H1 (cell line): Measurements from ENCODE around the gene RARRES2. TPM values are rescaled to one million over a fixed set of nuclear protein-coding genes. Genes with fewer than 3 reads are reported as not detected.

Experiments
- CTCF ChIA-PET: fragments of 300-600 bp; sonication (Branson Sonifier 250); formaldehyde crosslinking; loops from one replicate; lab custom pipeline; 2021; ENCODE audit not compliant: partially characterized antibody; lab: Charles Lee
- POLR2A ChIA-PET: fragments of 300-600 bp; sonication (Branson Sonifier 250); formaldehyde crosslinking; loops from one replicate; lab custom pipeline; 2021; ENCODE audit warnings: inconsistent platforms; ENCODE audit not compliant: partially characterized antibody; lab: Charles Lee
- DNase-seq, 2 experiments: peaks; one replicate each; pipeline versions ENCODE4 v3.0.0 to v3.0.0-alpha.2; 2010 to 2022; ENCODE audit warnings: low spot score in 2 of 2, low read depth in 1 of 2, mixed read lengths in 1 of 2
- FAIRE-seq: peaks from 2 replicates; lab custom pipeline; 2011; peaks lifted over from hg19 to GRCh38; lab: Jason Lieb, UNC
- H2AFZ ChIP-seq: 2 replicates; pipeline ENCODE4 v1.8.1; 2012; ENCODE audit warnings: low read length, inconsistent platforms
- H2AK5ac ChIP-seq: 2 replicates; pipeline ENCODE4 v1.6.1; 2013; ENCODE audit warnings: low read depth, low read length
- H2BK120ac ChIP-seq: replicated peaks from 2 replicates; pipeline ENCODE3; 2013; ENCODE audit warnings: low read depth, low read length, inconsistent platforms
- H2BK12ac ChIP-seq: 2 replicates; pipeline ENCODE4 v1.6.1; 2013; ENCODE audit warnings: low read depth, low read length
- H2BK15ac ChIP-seq: 2 replicates; pipeline ENCODE4 v1.6.1; 2013; ENCODE audit warnings: low read length
- H2BK20ac ChIP-seq: 2 replicates; pipeline ENCODE4 v1.6.1; 2013; ENCODE audit warnings: low read length
- H2BK5ac ChIP-seq: 2 replicates; pipeline ENCODE4 v1.6.1; 2013; ENCODE audit warnings: low read depth, low read length
- H3K14ac ChIP-seq: 2 replicates; pipeline ENCODE4 v1.6.1; 2013; ENCODE audit warnings: inconsistent platforms; ENCODE audit not compliant: insufficient read length
- H3K18ac ChIP-seq: 2 replicates; pipeline ENCODE4 v1.6.1; 2013; ENCODE audit warnings: low read length; ENCODE audit errors: extremely low read depth
- H3K23ac ChIP-seq: 2 replicates; pipeline ENCODE4 v1.6.1; 2013; ENCODE audit warnings: inconsistent platforms; ENCODE audit not compliant: insufficient read length
- H3K23me2 ChIP-seq: 2 replicates; pipeline ENCODE4 v1.6.1; 2013; ENCODE audit warnings: low read depth, low read length
- H3K27ac ChIP-seq: 2 replicates; pipeline ENCODE4 v1.6.1; 2011; ENCODE audit warnings: low read depth, low read length, inconsistent platforms
- H3K27me3 ChIP-seq, 4 experiments: replicated peaks in 1 of 4; 1 replicate in 1 of 4; 2 replicates in 3 of 4; pipeline versions ENCODE4 v1.6.1 to v1.8.1; 2011 to 2013; ENCODE audit warnings: low read length in 3 of 4, mild to moderate bottlenecking in 3 of 4, inconsistent platforms in 2 of 4, mixed read lengths in 2 of 4, moderate library complexity in 1 of 4; ENCODE audit not compliant: control insufficient read depth in 3 of 4, insufficient read depth in 3 of 4; ENCODE audit errors: extremely low read depth in 1 of 4
- H3K36me3 ChIP-seq, 4 experiments: 2 replicates each; pipeline versions ENCODE4 v1.6.1 to v1.8.1; 2011 to 2013; ENCODE audit warnings: mild to moderate bottlenecking in 4 of 4, low read length in 3 of 4, moderate library complexity in 2 of 4, control low read depth in 1 of 4, inconsistent platforms in 1 of 4; ENCODE audit not compliant: insufficient read depth in 4 of 4, control insufficient read depth in 2 of 4
- H3K4ac ChIP-seq: replicated peaks from 2 replicates; pipeline ENCODE3; 2013; ENCODE audit warnings: low read length, low read depth, mixed read lengths, inconsistent platforms; ENCODE audit not compliant: insufficient read length
- H3K4me1 ChIP-seq, 4 experiments: replicated peaks in 1 of 4; 1 replicate in 1 of 4; 2 replicates in 3 of 4; pipeline versions ENCODE4 v1.6.1 to v1.8.1; 2011 to 2013; ENCODE audit warnings: low read length in 3 of 4, inconsistent platforms in 2 of 4, mixed read lengths in 1 of 4; ENCODE audit not compliant: insufficient read depth in 4 of 4, control insufficient read depth in 3 of 4
- H3K4me2 ChIP-seq, 2 experiments: 2 replicates each; pipeline versions ENCODE4 v1.6.1 to v1.8.1; 2011 to 2013; ENCODE audit warnings: low read depth in 2 of 2, low read length in 2 of 2, control low read depth in 1 of 2, inconsistent platforms in 1 of 2, mild to moderate bottlenecking in 1 of 2; ENCODE audit not compliant: insufficient read depth in 1 of 2
- H3K4me3 ChIP-seq, 4 experiments: fragments of 200-600, 300-600 bp in 1 of 4; sonication (generic), shearing (Covaris generic), sonication (Bioruptor Twin) in 1 of 4; 2 replicates each; pipeline versions ENCODE4 v1.5.1 to v1.8.1; 2011 to 2016; ENCODE audit warnings: low read length in 4 of 4, low read depth in 3 of 4, control low read depth in 2 of 4, inconsistent platforms in 2 of 4, mild to moderate bottlenecking in 2 of 4, mixed read lengths in 1 of 4, moderate library complexity in 1 of 4; ENCODE audit not compliant: insufficient read depth in 2 of 4; ENCODE audit errors: extremely low read depth in 1 of 4
- H3K56ac ChIP-seq: replicated peaks from 2 replicates; pipeline ENCODE3; 2013; ENCODE audit warnings: low read depth, mild to moderate bottlenecking, mixed read lengths, low read length, inconsistent platforms; ENCODE audit not compliant: insufficient read length
- H3K79me1 ChIP-seq: 2 replicates; pipeline ENCODE4 v1.6.1; 2013; ENCODE audit warnings: low read depth, low read length, control low read depth
- H3K79me2 ChIP-seq, 2 experiments: 2 replicates each; pipeline versions ENCODE4 v1.6.1 to v1.8.1; 2012 to 2013; ENCODE audit warnings: low read length in 2 of 2, mild to moderate bottlenecking in 2 of 2, inconsistent platforms in 1 of 2; ENCODE audit not compliant: insufficient read depth in 2 of 2, control insufficient read depth in 1 of 2
- H3K9ac ChIP-seq, 4 experiments: replicated peaks in 1 of 4; 1 replicate in 1 of 4; 2 replicates in 3 of 4; pipeline versions ENCODE4 v1.6.1 to v1.8.1; 2011 to 2013; ENCODE audit warnings: low read depth in 3 of 4, low read length in 3 of 4, control low read depth in 2 of 4, mild to moderate bottlenecking in 2 of 4, moderate library complexity in 2 of 4, inconsistent platforms in 1 of 4; ENCODE audit errors: extremely low read depth in 1 of 4
- H3K9me3 ChIP-seq, 2 experiments: 2 replicates each; pipeline versions ENCODE4 v1.6.1 to v1.8.1; 2012 to 2013; ENCODE audit warnings: mild to moderate bottlenecking in 2 of 2, moderate library complexity in 2 of 2, control low read depth in 1 of 2, inconsistent platforms in 1 of 2, low read depth in 1 of 2, low read length in 1 of 2, mixed read lengths in 1 of 2; ENCODE audit not compliant: insufficient read depth in 2 of 2
- H4K20me1 ChIP-seq, 2 experiments: replicated peaks in 1 of 2; 2 replicates each; pipeline versions ENCODE3 to v1.8.1; 2011 to 2013; ENCODE audit warnings: inconsistent platforms in 2 of 2, low read length in 2 of 2, mild to moderate bottlenecking in 1 of 2; ENCODE audit not compliant: insufficient read depth in 2 of 2, control insufficient read depth in 1 of 2
- H4K5ac ChIP-seq: 2 replicates; pipeline ENCODE4 v1.6.1; 2013; ENCODE audit warnings: low read length, low read depth, mixed read lengths, inconsistent platforms; ENCODE audit not compliant: insufficient read length
- H4K8ac ChIP-seq: 2 replicates; pipeline ENCODE4 v1.8.0; 2013; ENCODE audit warnings: mild to moderate bottlenecking, moderate library complexity, low read length, inconsistent platforms; ENCODE audit not compliant: insufficient read depth; ENCODE audit errors: extremely low read depth
- H4K91ac ChIP-seq: replicated peaks from 2 replicates; pipeline ENCODE3; 2013; ENCODE audit warnings: low read length, mixed read lengths, inconsistent platforms; ENCODE audit not compliant: insufficient read length
- CBX8 ChIP-seq: fragments of 300-800, 300-1000 bp; sonication (generic); IDR thresholded peaks from 2 replicates; pipeline ENCODE4 v1.7.1; 2016; ENCODE audit warnings: low read depth, low read length, borderline replicate concordance
- CREB1 ChIP-seq: IDR thresholded peaks from 2 replicates; pipeline ENCODE4 v1.6.1; 2012; ENCODE audit warnings: inconsistent platforms
- EGR1 ChIP-seq: IDR thresholded peaks from 2 replicates; pipeline ENCODE4 v1.6.1; 2011; ENCODE audit warnings: low read depth, low read length, borderline replicate concordance
- KDM1A ChIP-seq: fragments of 200-600, 300-600 bp; sonication (generic); IDR thresholded peaks from 2 replicates; pipeline ENCODE4 v1.7.1; 2016; ENCODE audit warnings: mild to moderate bottlenecking, low read length, borderline replicate concordance
- KDM5A ChIP-seq: fragments of 200-600 bp; IDR thresholded peaks from 2 replicates; pipeline ENCODE4 v1.7.1; 2012; ENCODE audit warnings: mild to moderate bottlenecking, low read length, inconsistent platforms, mixed read lengths
- POLR2A ChIP-seq, 2 experiments: IDR thresholded peaks; 1 replicate in 1 of 2; 2 replicates in 1 of 2; pipeline ENCODE4 v1.6.1; 2011; ENCODE audit warnings: low read depth in 2 of 2, low read length in 2 of 2, mild to moderate bottlenecking in 2 of 2; ENCODE audit errors: control extremely low read depth in 1 of 2
- RFX5 ChIP-seq: IDR thresholded peaks from 2 replicates; pipeline ENCODE4 v1.6.1; 2011; ENCODE audit warnings: low read depth, low read length, improper control_type of control experiment, borderline replicate concordance
- SAP30 ChIP-seq: fragments of 300-600 bp; sonication (generic); IDR thresholded peaks from 2 replicates; pipeline ENCODE4 v1.7.1; 2012; ENCODE audit warnings: low read length, moderate library complexity, mild to moderate bottlenecking, inconsistent platforms; ENCODE audit not compliant: insufficient read depth, insufficient replicate concordance
- SIRT6 ChIP-seq: IDR thresholded peaks from one replicate; pipeline ENCODE4 v1.7.1; 2012; ENCODE audit warnings: low read length, inconsistent platforms
- TAF1 ChIP-seq: IDR thresholded peaks from 2 replicates; pipeline ENCODE4 v1.6.1; 2011; ENCODE audit warnings: mild to moderate bottlenecking, low read depth, low read length
- TBP ChIP-seq: IDR thresholded peaks from 2 replicates; pipeline ENCODE4 v1.6.1; 2011; ENCODE audit warnings: low read depth, low read length, improper control_type of control experiment
- WGBS, 2 experiments: shearing (Covaris generic) in 1 of 2; methylation state at CpG; one replicate each; pipeline versions ENCODE4 v1.1.6 to v1.1.7; 2013 to 2015; ENCODE audit warnings: low lambda C conversion rate in 2 of 2, mixed read lengths in 2 of 2, inconsistent platforms in 1 of 2, low coverage in 1 of 2, missing lambda C conversion rate in 1 of 2; ENCODE audit not compliant: insufficient replicate concordance in 2 of 2, insufficient coverage in 1 of 2, insufficient read length in 1 of 2; ENCODE audit errors: extremely low coverage in 1 of 2, missing lambda C conversion rate in 1 of 2; 5-methylcytosine and 5-hydroxymethylcytosine counted together
- polyA plus RNA-seq, 7 experiments: library from polyadenylated mRNA; depleted of rRNA in 3 of 7; stranded (reverse) in 5 of 7; unstranded in 2 of 7; fragments of >200 nt in 5 of 7; fragments of 200-250 nt in 2 of 7; gene quantifications; 1 replicate in 5 of 7; 2 replicates in 1 of 7; 4 replicates in 1 of 7; pipeline versions ENCODE4 v1.2.1 to v1.2.3, GENCODE V29; 2011 to 2013; ENCODE audit warnings: missing spikeins in 2 of 7, mixed read lengths in 2 of 7
- total RNA-seq: library from RNA; stranded (reverse); fragmentation: NEBNext Ultra II Directional; extraction: Animal tissue kit (Norgen Biotek cat#: 25700); gene quantifications from 2 replicates; pipeline ENCODE4 v1.2.1, GENCODE V29; 2021
- TF ChIP-seq, protein P1 (sequence below): IDR thresholded peaks from 2 replicates; pipeline ENCODE4 v1.6.1; 2011; ENCODE audit warnings: low read depth, mild to moderate bottlenecking, low read length; ENCODE audit not compliant: insufficient read depth

Gene RARRES2
- total and polyA plus RNA-seq, 2 of the 8 experiments (the other 6 are each of a cell fraction or from before 2014, with no cell fraction given) = 254 to 441 TPM

DNA sequence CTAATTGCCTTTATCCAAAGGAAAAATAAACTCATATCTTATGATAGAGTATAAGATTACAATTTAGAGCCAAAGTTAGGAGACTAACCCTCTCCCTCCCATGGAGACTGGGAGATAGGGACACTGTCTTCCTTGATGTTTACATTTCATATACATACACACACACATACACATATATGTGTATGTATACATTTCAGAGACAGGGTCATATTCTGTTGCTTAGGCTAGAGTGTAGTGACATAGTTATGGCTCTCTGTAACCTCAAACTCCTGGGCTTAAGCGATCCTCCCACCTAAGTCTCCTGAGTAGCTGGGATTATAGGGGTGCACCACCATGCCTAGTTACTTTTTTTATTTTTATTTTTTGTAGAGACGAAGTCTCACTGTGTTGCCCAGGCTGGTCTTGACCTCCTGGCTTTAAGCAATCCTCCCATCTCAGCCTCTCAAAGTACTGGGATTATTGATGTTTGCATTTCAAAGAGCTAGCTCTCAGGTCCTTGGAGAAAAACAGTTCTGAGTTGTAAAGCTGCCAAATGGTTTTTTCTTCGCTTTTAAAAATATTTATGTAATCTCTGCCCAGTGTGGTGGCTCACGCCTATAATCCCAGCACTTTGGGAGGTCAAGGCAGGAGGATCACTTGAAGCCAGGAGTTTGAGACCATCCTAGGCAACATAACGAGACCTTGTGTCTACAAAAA, 19.1 kb upstream of the RARRES2 start:
- Histone ChIP-seq H2AFZ (no peak overlapping the region), H2BK12ac (no peak overlapping the region), H3K56ac (no peak overlapping the region), H3K4ac (no peak overlapping the region), H2AK5ac (no peak overlapping the region), H4K8ac (no peak overlapping the region), H2BK15ac (no peak overlapping the region), H4K91ac (no peak overlapping the region), H3K9ac (no peak overlapping the region), H3K27me3 (no peaks in the 10 kb centered on the region; a peak in 1 of 7 replicates), H3K23me2 (peaks cover 13% of the 10 kb centered on the region; the same call in 1 of the 2 replicates), H2BK120ac (no peak overlapping the region), H4K20me1 (peaks cover 0 to 5% of the 10 kb centered on the region in 2 experiments), H3K4me1 (peaks cover 12 to 18% (median 16%) of the 10 kb centered on the region in 4 experiments), H3K27ac (no peak overlapping the region), H3K23ac (no peak overlapping the region), H2BK20ac (no peak overlapping the region), H3K18ac (no peak overlapping the region), H3K9me3 (no peaks in the 10 kb centered on the region), H3K79me1 (no peaks in the 10 kb centered on the region; the same call in 1 of the 2 replicates), H3K79me2 (no peaks in the 10 kb centered on the region), H3K4me2 (no peak overlapping the region), H3K36me3 (no peaks in the 10 kb centered on the region), H3K4me3 (no peak overlapping the region), H4K5ac (no peak overlapping the region), H3K14ac (no peak overlapping the region), H2BK5ac (no peak overlapping the region)
- ChIA-PET CTCF (interaction anchor here (1.7 to 2.4 kb wide), 2 partner anchors 20 to 45 kb away, joined by 5 to 12 read pairs; a partner anchor contains a TSS), POLR2A (interaction anchor here (1.0 to 3.8 kb wide), 3 partner anchors 11 to 20 kb away, joined by 3 to 43 read pairs (median 7); no protein-coding TSS in a partner anchor)
- TF ChIP-seq RFX5 (no peak), KDM5A (no peak), CBX8 (no peak), SAP30 (no peak), POLR2A (IDR thresholded peaks at IDR 0.05; ENCODE audit: control extremely low read depth in 1 of 2, low read depth in 2 of 2, low read length in 2 of 2) (no peak), SIRT6 (no peak), CREB1 (no peak), EGR1 (no peak), TAF1 (no peak), TBP (no peak), KDM1A (no peak)
- TF ChIP-seq, protein P1, sequence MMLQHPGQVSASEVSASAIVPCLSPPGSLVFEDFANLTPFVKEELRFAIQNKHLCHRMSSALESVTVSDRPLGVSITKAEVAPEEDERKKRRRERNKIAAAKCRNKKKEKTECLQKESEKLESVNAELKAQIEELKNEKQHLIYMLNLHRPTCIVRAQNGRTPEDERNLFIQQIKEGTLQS = no peak
- FAIRE-seq = no peak
- WGBS, 2 experiments = 95% methylated on average over 5 of the region's 5 CpGs; no CpG with 5 or more reads in 1 of the 2 experiments
- no peak for DNase-seq
